GM19043 (cell line): ENCODE measurements around the gene KDM3B.

Experiments used
- ATAC-seq: cut with Tn5 transposase; IDR thresholded peaks from one replicate; pipeline ENCODE4 v1.9.1; 2021; ENCODE audit warnings: low read depth; ENCODE audit not compliant: unreplicated experiment

The KDM3B gene

GRCh38 chr5:138349852-138350562 lies 2.5 kb upstream of the KDM3B start:
- ATAC-seq = no peak

- ATAC-seq = no peak
Observed at GRCh38 chr5:138350563-138350890, 2.0 kb upstream of the KDM3B start.

- no peak for ATAC-seq
Observed at GRCh38 chr5:138351056-138351455, 1.4 kb upstream of the KDM3B start.

- no peak for ATAC-seq
Observed at GRCh38 chr5:138351517-138351916, 968 bp upstream of the KDM3B start.

- peak; percentile 40 for ATAC-seq
Observed at GRCh38 chr5:138352722-138353559, 456 bp downstream of the KDM3B start.

- no peak for ATAC-seq
Observed at GRCh38 chr5:138353560-138354080, 1.1 kb downstream of the KDM3B start.

- ATAC-seq = no peak
Observed at GRCh38 chr5:138354387-138354786, 1.9 kb downstream of the KDM3B start.

- ATAC-seq = no peak
Observed at GRCh38 chr5:138354926-138355378, 2.5 kb downstream of the KDM3B start.

- ATAC-seq = no peak
Observed at GRCh38 chr5:138359621-138360020, 7.1 kb downstream of the KDM3B start.

- no peak for ATAC-seq
Observed at GRCh38 chr5:138360941-138361452, 8.5 kb downstream of the KDM3B start.

GRCh38 chr5:138364576-138364975 lies 12.1 kb downstream of the KDM3B start:
- ATAC-seq = no peak

- no peak for ATAC-seq
Observed at GRCh38 chr5:138366632-138367382, 14.3 kb downstream of the KDM3B start.

GRCh38 chr5:138369261-138369660 lies 16.8 kb downstream of the KDM3B start:
- no peak for ATAC-seq

GRCh38 chr5:138369706-138370105 lies 17.2 kb downstream of the KDM3B start:
- ATAC-seq = no peak

GRCh38 chr5:138370537-138370936 lies 18.1 kb downstream of the KDM3B start:
- ATAC-seq = no peak

GRCh38 chr5:138371454-138371853 lies 19.0 kb downstream of the KDM3B start:
- ATAC-seq = no peak

- ATAC-seq = peak; percentile 77
Observed at GRCh38 chr5:138372225-138372624, 19.7 kb downstream of the KDM3B start.

- no peak for ATAC-seq
Observed at GRCh38 chr5:138372653-138373052, 20.2 kb downstream of the KDM3B start.

- no peak for ATAC-seq
Observed at GRCh38 chr5:138382347-138382746, 29.9 kb downstream of the KDM3B start.

- ATAC-seq = no peak
Observed at GRCh38 chr5:138385660-138386059, 33.2 kb downstream of the KDM3B start.

GRCh38 chr5:138386290-138386689 lies 33.8 kb downstream of the KDM3B start:
- no peak for ATAC-seq
